Sigmoid colon (tissue), 4 donors: ENCODE measurements around the gene PUM1.
"Not testable (repeated sequence)": the region's sequence is repeated elsewhere in the genome, so short reads cannot be mapped to it uniquely, and the experiment has no call there.

Experiments
- EP300 ChIP-seq, 4 donors: sonication (generic); formaldehyde crosslinking; IDR thresholded peaks; one replicate each; pipeline ENCODE4 v1.6.1; 2017; ENCODE audit warnings: antibody characterized with exemption in 4 of 4
- POLR2A ChIP-seq, 2 donors: fragments of 450-650 bp; IDR thresholded peaks; one replicate each; pipeline ENCODE4 v1.6.1; 2016; ENCODE audit warnings: antibody characterized with exemption in 2 of 2, mild to moderate bottlenecking in 2 of 2, moderate library complexity in 2 of 2
- POLR2AphosphoS5 ChIP-seq, 4 donors: sonication (generic); formaldehyde crosslinking; IDR thresholded peaks; one replicate each; pipeline ENCODE4 v1.6.1; 2017; ENCODE audit warnings: antibody characterized with exemption in 4 of 4
- TF ChIP-seq, protein P1 (sequence below), 4 experiments: fragments of 450-650 bp in 3 of 4; fragments of 200-600 bp in 1 of 4; IDR thresholded peaks; one replicate each; pipeline ENCODE4 v1.5.1; 2016 to 2019; ENCODE audit warnings: antibody characterized with exemption in 4 of 4, mild to moderate bottlenecking in 3 of 4, moderate library complexity in 2 of 4

DNA sequence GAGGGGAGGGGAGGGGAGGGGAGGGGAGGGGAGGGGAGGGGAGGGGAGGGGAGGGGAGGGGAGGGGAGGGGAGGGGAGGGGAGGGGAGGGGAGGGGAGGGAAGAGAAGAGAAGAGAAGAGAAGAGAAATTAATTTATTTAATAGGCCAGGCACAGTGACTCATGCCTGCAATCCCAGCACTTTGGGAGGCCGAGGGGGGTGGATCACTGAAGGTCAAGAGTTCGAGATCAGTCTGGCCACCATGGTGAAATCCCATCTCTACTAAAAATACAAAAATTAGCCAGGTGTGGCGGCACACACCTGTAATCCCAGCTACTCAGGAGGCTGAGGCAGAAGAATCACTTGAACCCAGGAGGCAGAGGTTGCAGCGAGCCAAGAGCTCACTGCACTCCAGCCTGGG lies 93.2 kb downstream of the PUM1 start:
- TF ChIP-seq, protein P1, sequence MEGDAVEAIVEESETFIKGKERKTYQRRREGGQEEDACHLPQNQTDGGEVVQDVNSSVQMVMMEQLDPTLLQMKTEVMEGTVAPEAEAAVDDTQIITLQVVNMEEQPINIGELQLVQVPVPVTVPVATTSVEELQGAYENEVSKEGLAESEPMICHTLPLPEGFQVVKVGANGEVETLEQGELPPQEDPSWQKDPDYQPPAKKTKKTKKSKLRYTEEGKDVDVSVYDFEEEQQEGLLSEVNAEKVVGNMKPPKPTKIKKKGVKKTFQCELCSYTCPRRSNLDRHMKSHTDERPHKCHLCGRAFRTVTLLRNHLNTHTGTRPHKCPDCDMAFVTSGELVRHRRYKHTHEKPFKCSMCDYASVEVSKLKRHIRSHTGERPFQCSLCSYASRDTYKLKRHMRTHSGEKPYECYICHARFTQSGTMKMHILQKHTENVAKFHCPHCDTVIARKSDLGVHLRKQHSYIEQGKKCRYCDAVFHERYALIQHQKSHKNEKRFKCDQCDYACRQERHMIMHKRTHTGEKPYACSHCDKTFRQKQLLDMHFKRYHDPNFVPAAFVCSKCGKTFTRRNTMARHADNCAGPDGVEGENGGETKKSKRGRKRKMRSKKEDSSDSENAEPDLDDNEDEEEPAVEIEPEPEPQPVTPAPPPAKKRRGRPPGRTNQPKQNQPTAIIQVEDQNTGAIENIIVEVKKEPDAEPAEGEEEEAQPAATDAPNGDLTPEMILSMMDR (IDR thresholded peaks at IDR 0.05) = not testable (repeated sequence)
- TF ChIP-seq POLR2AphosphoS5, EP300, POLR2A (IDR thresholded peaks at IDR 0.05): not testable (repeated sequence)
